HepG2 (cell line): ENCODE measurements around the gene PPP1R18. TPM values are rescaled to one million over a fixed set of nuclear protein-coding genes. Genes with fewer than 3 reads are reported as not detected.

Experiments
- ATAC-seq: fragments of 200-7000 bp; cut with Tn5 transposase; 3 replicates; pipeline ENCODE4 v1.9.1; 2020; ENCODE audit warnings: mild to moderate bottlenecking, moderate library complexity
- Bru-seq: library from RNA; stranded (reverse); fragments of 400-500 nt; gene quantifications from one replicate; lab custom pipeline; 2021; lab: Mats Ljungman, UMichigan
- BruChase-seq, 2 experiments: library from RNA; stranded (reverse); fragments of 400-500 nt; gene quantifications; one replicate each; lab custom pipeline; 2021; lab: Mats Ljungman, UMichigan
- BruUV-seq: library from RNA; stranded (reverse); fragments of 400-500 nt; replicated peaks from 2 replicates; lab custom pipeline; 2021; lab: Mats Ljungman, UMichigan
- CTCF ChIA-PET: fragments of 300-600 bp; formaldehyde crosslinking; extraction: SDS; loops from one replicate; lab custom pipeline; 2021; ENCODE audit warnings: low total read pairs, inconsistent platforms, low intra/inter-chr PET ratio; lab: Yijun Ruan, JAX
- POLR2A ChIA-PET: fragments of 350-600 bp; sonication (Branson Sonifier 250); formaldehyde crosslinking; loops from one replicate; lab custom pipeline; 2020; ENCODE audit warnings: antibody characterized with exemption, inconsistent platforms; lab: Yijun Ruan, JAX
- DNase-seq: peaks from one replicate; pipeline ENCODE4 v3.0.0-alpha.2; 2015; ENCODE audit warnings: low spot score
- FAIRE-seq: peaks from 3 replicates; lab custom pipeline; 2011; peaks lifted over from hg19 to GRCh38; lab: Jason Lieb, UNC
- H2AFZ ChIP-seq: one replicate; pipeline ENCODE4 v1.6.1; 2011; ENCODE audit warnings: low read length, inconsistent platforms
- H3K27ac ChIP-seq: fragments of 300-600 bp; 3 replicates; pipeline ENCODE4 v1.8.0; 2011; ENCODE audit warnings: mixed run types, mild to moderate bottlenecking, mixed read lengths, low read length, inconsistent platforms; ENCODE audit not compliant: insufficient read depth; ENCODE audit errors: extremely low read length
- H3K27me3 ChIP-seq, 2 experiments: fragments of 200-600 bp in 1 of 2; 2 replicates in 1 of 2; 3 replicates in 1 of 2; pipeline versions ENCODE4 v1.6.0 to v1.8.0; 2011; ENCODE audit warnings: low read length in 2 of 2, mild to moderate bottlenecking in 2 of 2, moderate library complexity in 2 of 2, inconsistent platforms in 1 of 2; ENCODE audit not compliant: insufficient read depth in 2 of 2, control insufficient read depth in 1 of 2
- H3K36me3 ChIP-seq, 2 experiments: fragments of 200-600 bp in 1 of 2; replicated peaks in 1 of 2; 2 replicates in 1 of 2; 3 replicates in 1 of 2; pipeline versions ENCODE4 v1.5.1 to v1.8.0; 2011; ENCODE audit warnings: low read length in 2 of 2, inconsistent platforms in 1 of 2; ENCODE audit not compliant: insufficient read depth in 2 of 2, control insufficient read depth in 1 of 2
- H3K4me1 ChIP-seq: 2 replicates; pipeline ENCODE4 v1.5.1; 2012; ENCODE audit warnings: low read length, inconsistent platforms; ENCODE audit not compliant: insufficient read depth
- H3K4me2 ChIP-seq: 2 replicates; pipeline ENCODE4 v1.6.0; 2011; ENCODE audit warnings: low read depth, low read length, inconsistent platforms
- H3K4me3 ChIP-seq, 3 experiments: fragments of 200-600 bp in 1 of 3; sonication (generic), shearing (Covaris generic) in 1 of 3; replicated peaks in 1 of 3; 2 replicates each; pipeline ENCODE4 v1.5.1; 2011 to 2016; ENCODE audit warnings: low read length in 3 of 3, inconsistent platforms in 2 of 3, low read depth in 2 of 3, mild to moderate bottlenecking in 2 of 3, control low read depth in 1 of 3, mixed read lengths in 1 of 3; ENCODE audit not compliant: insufficient read depth in 1 of 3
- H3K79me2 ChIP-seq: one replicate; pipeline ENCODE4 v1.6.1; 2011; ENCODE audit warnings: low read length, inconsistent platforms; ENCODE audit not compliant: insufficient read depth
- H3K9ac ChIP-seq: 2 replicates; pipeline ENCODE4 v1.6.0; 2011; ENCODE audit warnings: mild to moderate bottlenecking, low read depth, low read length, inconsistent platforms; ENCODE audit not compliant: insufficient read depth
- H3K9me3 ChIP-seq: 2 replicates; pipeline ENCODE4 v1.5.1; 2012; ENCODE audit warnings: mild to moderate bottlenecking, low read length
- H4K20me1 ChIP-seq: 2 replicates; pipeline ENCODE4 v1.6.0; 2011; ENCODE audit warnings: inconsistent platforms, mild to moderate bottlenecking, low read length, moderate library complexity; ENCODE audit not compliant: insufficient read depth
- BCL6 ChIP-seq: IDR thresholded peaks from 2 replicates; pipeline ENCODE4 v1.6.1; 2016; ENCODE audit warnings: missing genetic modification reagents, missing compliant biosample characterization
- ETV5 ChIP-seq: IDR thresholded peaks from 2 replicates; pipeline ENCODE4 v1.6.1; 2018; ENCODE audit warnings: missing biosample characterization, missing genetic modification reagents, inconsistent platforms, borderline replicate concordance
- GPN1 ChIP-seq: sonication (generic); formaldehyde crosslinking; IDR thresholded peaks from 2 replicates; pipeline ENCODE4 v1.5.1; 2020; ENCODE audit warnings: missing genetic modification reagents, borderline replicate concordance
- KLF12 ChIP-seq: sonication (generic); formaldehyde crosslinking; IDR thresholded peaks from 2 replicates; pipeline ENCODE4 v1.4.0; 2020; ENCODE audit warnings: missing genetic modification reagents, borderline replicate concordance
- MAFK ChIP-seq, 2 experiments: IDR thresholded peaks in 1 of 2; conservative IDR thresholded peaks in 1 of 2; 2 replicates each; pipeline ENCODE4 v1.6.1; 2011; ENCODE audit warnings: improper control_type of control experiment in 2 of 2, low read length in 2 of 2
- RFX5 ChIP-seq: IDR thresholded peaks from 2 replicates; pipeline ENCODE4 v1.6.1; 2011; ENCODE audit warnings: low read depth, low read length, improper control_type of control experiment
- SAP130 ChIP-seq: IDR thresholded peaks from 2 replicates; pipeline ENCODE4 v1.6.1; 2016; ENCODE audit warnings: low read depth
- SRSF4 ChIP-seq: fragments of 200-400 bp; formaldehyde crosslinking; IDR thresholded peaks from one replicate; pipeline ENCODE4 v1.6.1; 2018; ENCODE audit warnings: mild to moderate bottlenecking, low read depth, low read length, moderate library complexity; ENCODE audit not compliant: poor library complexity, severe bottlenecking
- U2AF1 ChIP-seq: fragments of 200-400 bp; formaldehyde crosslinking; optimal IDR thresholded peaks from 2 replicates; pipeline ENCODE3; 2017; ENCODE audit warnings: mild to moderate bottlenecking, low read depth, low read length
- YEATS4 ChIP-seq: sonication (generic); formaldehyde crosslinking; IDR thresholded peaks from 2 replicates; pipeline ENCODE4 v1.4.0; 2020; ENCODE audit warnings: missing genetic modification reagents, borderline replicate concordance
- ZNF382 ChIP-seq: sonication (generic); formaldehyde crosslinking; IDR thresholded peaks from 2 replicates; pipeline ENCODE4 v1.5.0; 2020; ENCODE audit warnings: missing genetic modification reagents, mild to moderate bottlenecking, borderline replicate concordance
- ZNF432 ChIP-seq: sonication (generic); formaldehyde crosslinking; IDR thresholded peaks from 2 replicates; pipeline ENCODE4 v1.5.0; 2020; ENCODE audit warnings: missing genetic modification reagents, mild to moderate bottlenecking, borderline replicate concordance
- ZNF468 ChIP-seq: sonication (generic); formaldehyde crosslinking; IDR thresholded peaks from 2 replicates; pipeline ENCODE4 v1.8.0; 2022; ENCODE audit warnings: mild to moderate bottlenecking, moderate library complexity, missing genetic modification reagents
- ZNF549 ChIP-seq: sonication (generic); formaldehyde crosslinking; IDR thresholded peaks from 2 replicates; pipeline ENCODE4 v1.5.0; 2020; ENCODE audit warnings: missing genetic modification reagents
- ZNF577 ChIP-seq: sonication (generic); formaldehyde crosslinking; IDR thresholded peaks from 2 replicates; pipeline ENCODE4 v1.4.0; 2020; ENCODE audit warnings: mild to moderate bottlenecking, low read depth, missing genetic modification reagents, borderline replicate concordance
- WGBS: methylation state at CpG from one replicate; pipeline ENCODE4 v1.1.6; 2017; ENCODE audit warnings: low lambda C conversion rate; 5-methylcytosine and 5-hydroxymethylcytosine counted together
- in situ Hi-C: cut with HindIII; loops from 2 replicates; pipeline ENCODE4 v1.10.0; 2017; ENCODE audit warnings: low pct_unique_long_range_greater_than_20kb; ENCODE audit not compliant: extremely low pct_ligation_motif_present
- intact Hi-C: fragments of 100-400 bp; cut with micrococcal nuclease; formaldehyde crosslinking; loops from one replicate; pipeline ENCODE4 v1.10.0; 2022; ENCODE audit not compliant: unreplicated experiment
- long read RNA-seq, 2 experiments: library from RNA in 1 of 2; library from polyadenylated mRNA in 1 of 2; stranded (forward) in 1 of 2; unstranded in 1 of 2; transcript quantifications; one replicate each; pipeline ENCODE4 v2.0.0, GENCODE V29; 2019 to 2022
- polyA minus RNA-seq, 3 experiments: library from RNA; depleted of rRNA, polyadenylated mRNA; stranded (reverse); fragments of >200 nt; gene quantifications; 2 replicates each; pipeline ENCODE4 v1.2.3, GENCODE V29; 2011; ENCODE audit warnings: low replicate concordance in 1 of 3
- polyA plus RNA-seq, 8 experiments: library from polyadenylated mRNA; depleted of rRNA in 3 of 8; stranded (reverse) in 7 of 8; unstranded in 1 of 8; fragments of >200 nt; fragmentation: Illumina TruSeq in 4 of 8; extraction: Trizol in 4 of 8; gene quantifications; 2 replicates each; pipeline versions ENCODE4 v1.2.1 to v1.2.3, GENCODE V29; 2011 to 2016; ENCODE audit warnings: low read depth in 4 of 8, missing spikeins in 1 of 8, mixed read lengths in 1 of 8; ENCODE audit not compliant: insufficient read depth in 1 of 8
- total RNA-seq, 5 experiments: library from RNA; depleted of rRNA; stranded (reverse); fragments of >200 nt; fragmentation: Illumina TruSeq; extraction: Trizol; gene quantifications; 2 replicates each; pipeline ENCODE4 v1.2.3, GENCODE V29; 2016; ENCODE audit warnings: low read depth in 1 of 5

Gene PPP1R18, protein sequence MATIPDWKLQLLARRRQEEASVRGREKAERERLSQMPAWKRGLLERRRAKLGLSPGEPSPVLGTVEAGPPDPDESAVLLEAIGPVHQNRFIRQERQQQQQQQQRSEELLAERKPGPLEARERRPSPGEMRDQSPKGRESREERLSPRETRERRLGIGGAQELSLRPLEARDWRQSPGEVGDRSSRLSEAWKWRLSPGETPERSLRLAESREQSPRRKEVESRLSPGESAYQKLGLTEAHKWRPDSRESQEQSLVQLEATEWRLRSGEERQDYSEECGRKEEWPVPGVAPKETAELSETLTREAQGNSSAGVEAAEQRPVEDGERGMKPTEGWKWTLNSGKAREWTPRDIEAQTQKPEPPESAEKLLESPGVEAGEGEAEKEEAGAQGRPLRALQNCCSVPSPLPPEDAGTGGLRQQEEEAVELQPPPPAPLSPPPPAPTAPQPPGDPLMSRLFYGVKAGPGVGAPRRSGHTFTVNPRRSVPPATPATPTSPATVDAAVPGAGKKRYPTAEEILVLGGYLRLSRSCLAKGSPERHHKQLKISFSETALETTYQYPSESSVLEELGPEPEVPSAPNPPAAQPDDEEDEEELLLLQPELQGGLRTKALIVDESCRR
- total RNA-seq (2016; rRNA removed; fragmentation: Illumina TruSeq; extraction: Trizol) = 3.1 and 4.9 TPM in 2 replicates
- 0.81 and 1.4 TPM in 2 replicates for total RNA-seq (2016; cell fraction: cytosol; rRNA removed; fragmentation: Illumina TruSeq; extraction: Trizol; ENCODE audit: low read depth)
- 3.5 and 4.0 TPM in 2 replicates for total RNA-seq (2016; cell fraction: insoluble cytoplasmic fraction; rRNA removed; fragmentation: Illumina TruSeq; extraction: Trizol)
- total RNA-seq (2016; cell fraction: membrane; rRNA removed; fragmentation: Illumina TruSeq; extraction: Trizol) = 3.3 and 3.5 TPM in 2 replicates
- 2.5 and 3.2 TPM in 2 replicates for total RNA-seq (2016; cell fraction: nucleus; rRNA removed; fragmentation: Illumina TruSeq; extraction: Trizol)
- 9.2 and 10.5 TPM in 2 replicates for polyA plus RNA-seq (2011; rRNA removed)
- polyA plus RNA-seq (2011; cell fraction: cytosol; rRNA removed) = 8.3 and 8.7 TPM in 2 replicates
- polyA plus RNA-seq (2011; cell fraction: nucleus; rRNA removed) = 10.6 and 11.8 TPM in 2 replicates
- 4.3 and 5.2 TPM in 2 replicates for polyA plus RNA-seq (2012)
- polyA plus RNA-seq (2016; cell fraction: cytosol; fragmentation: Illumina TruSeq; extraction: Trizol; ENCODE audit: low read depth) = 2.2 and 2.4 TPM in 2 replicates
- polyA plus RNA-seq (2016; cell fraction: insoluble cytoplasmic fraction; fragmentation: Illumina TruSeq; extraction: Trizol; ENCODE audit: low read depth) = 6.9 and 7.5 TPM in 2 replicates
- 5.6 and 5.8 TPM in 2 replicates for polyA plus RNA-seq (2016; cell fraction: membrane; fragmentation: Illumina TruSeq; extraction: Trizol; ENCODE audit: low read depth)
- 8.6 and 12.1 TPM in 2 replicates for polyA plus RNA-seq (2016; cell fraction: nucleus; fragmentation: Illumina TruSeq; extraction: Trizol; ENCODE audit: insufficient read depth, low read depth)
- 13.8 and 38.1 TPM in 2 replicates for polyA minus RNA-seq (2011; rRNA and poly(A)+ RNA removed; ENCODE audit: low replicate concordance)
- 4.6 and 5.1 TPM in 2 replicates for polyA minus RNA-seq (2011; cell fraction: cytosol; rRNA and poly(A)+ RNA removed)
- polyA minus RNA-seq (2011; cell fraction: nucleus; rRNA and poly(A)+ RNA removed) = 1.9 and 2.0 TPM in 2 replicates
- Bru-seq, nascent RNA = percentile 44 among the genes with signal in this experiment
- percentile 57 among the genes with signal in this experiment for BruChase-seq, experiment 1, labeled RNA remaining after a 6-hour chase
- percentile 52 among the genes with signal in this experiment for BruChase-seq, experiment 2, labeled RNA remaining after a 2-hour chase
- long read RNA-seq, experiment 1, partial matches to known transcripts = 0 of 1 reads
- long read RNA-seq, experiment 1, other reads (novel, unspliced or antisense) = 0 of 1 reads
- long read RNA-seq, experiment 2, transcript PPP1R18-206 (3 exons, 1,448 nt) = major isoform, 15 of 24 reads
- long read RNA-seq, experiment 2, partial matches to known transcripts = 3 of 24 reads
- long read RNA-seq, experiment 2, other reads (novel, unspliced or antisense) = 3 of 24 reads

DNA sequence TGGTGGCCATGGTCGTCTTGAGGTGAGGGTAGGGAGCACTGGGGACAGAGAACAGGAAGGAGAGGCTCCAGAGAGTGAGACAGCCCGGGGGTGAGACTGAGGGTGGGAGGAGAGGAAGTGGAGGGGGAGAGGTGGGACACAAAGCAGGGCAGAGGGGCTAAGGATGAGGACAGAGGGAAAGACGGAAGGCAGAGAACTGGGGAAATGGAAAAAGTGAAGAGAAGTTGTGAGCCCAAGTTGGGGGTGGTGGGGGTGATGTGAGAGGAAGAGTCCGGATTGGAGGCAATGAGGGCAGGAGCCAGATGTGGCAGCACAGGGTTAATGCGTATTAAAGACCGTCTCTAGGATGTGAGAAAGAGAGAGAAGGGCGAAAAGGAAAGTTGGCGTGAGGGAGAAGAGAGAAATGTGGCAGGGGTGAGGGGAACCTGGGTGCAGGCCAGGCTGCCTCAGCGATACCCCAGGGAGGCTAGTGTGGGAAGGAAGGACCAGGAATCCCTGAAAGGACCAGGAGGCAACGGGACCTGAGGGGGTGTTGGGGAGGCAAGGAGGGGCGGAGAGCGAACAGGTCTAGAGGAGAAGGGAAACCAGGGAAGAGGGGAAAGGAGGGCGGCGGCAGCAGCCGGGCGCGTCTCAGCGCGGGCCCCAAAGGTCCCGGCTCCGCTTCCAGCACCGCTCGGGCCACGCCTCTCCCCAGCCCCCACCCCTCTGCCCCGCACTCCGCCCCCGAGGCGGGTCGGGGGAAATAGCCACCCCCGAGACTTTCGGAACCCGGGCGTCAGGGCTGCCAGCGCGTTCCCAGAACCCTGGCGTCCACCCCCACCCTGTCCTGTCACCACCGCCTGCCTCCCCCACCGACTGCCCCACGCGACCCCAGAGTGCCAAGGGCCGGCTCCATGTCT, at the start of gene PPP1R18:
TSS of gene PPP1R18 (minus strand) at position 637 of the 899 bp plus-strand sequence. CDS start at position 10, 627 bp downstream.
- Histone ChIP-seq H3K4me3 (peak within 1 kb of the TSS; percentile 77 to 84 (median 81)), H3K36me3 (no peaks in the 10 kb centered on the region), H3K4me1 (peaks cover 75% of the 10 kb centered on the region), H3K27ac (peak within 1 kb of the TSS; percentile 43), H4K20me1 (no peaks in the 10 kb centered on the region), H3K9ac (peak within 1 kb of the TSS; percentile 65), H3K79me2 (no peaks in the 10 kb centered on the region), H3K27me3 (no peaks in the 10 kb centered on the region), H2AFZ (no peak within 1 kb of the TSS), H3K9me3 (no peaks in the 10 kb centered on the region), H3K4me2 (peak within 1 kb of the TSS; percentile 84)
- 27% methylated on average over 23 of the region's 41 CpGs for WGBS
- DNase-seq = no peak
- ChIA-PET POLR2A (interaction anchor here (1.2 kb wide), 1 partner anchor 9 kb away, joined by 3 read pairs; no protein-coding TSS in a partner anchor), CTCF (interaction anchor here (1.0 kb wide), 1 partner anchor 36 kb away, joined by 4 read pairs; no protein-coding TSS in a partner anchor)
- peak; percentile 45 for ATAC-seq
- no TSS peak for BruUV-seq
- intact Hi-C loops = no loop called here
- FAIRE-seq = no peak
- in situ Hi-C loops = loop anchor here (25.0 kb wide), 1 partner anchor 401 kb away; no protein-coding TSS in a partner anchor
- no peak for TF ChIP-seq SRSF4
- no peak for TF ChIP-seq U2AF1
- no peak for TF ChIP-seq ZNF577
- 0 out of 2 replicates have a peak, but pooled peaks have one; percentile 23 for TF ChIP-seq YEATS4 (CRISPR knock-in tag)
- no peak for TF ChIP-seq BCL6
- TF ChIP-seq ZNF468 (CRISPR knock-in tag) = no peak
- 0 out of 2 replicates have a peak, but pooled peaks have one; percentile 4 for TF ChIP-seq SAP130 (CRISPR knock-in tag)
- no peak for TF ChIP-seq ZNF432 (CRISPR knock-in tag)
- TF ChIP-seq ETV5 (CRISPR knock-in tag) = no peak
- TF ChIP-seq ZNF382 = no peak
- TF ChIP-seq RFX5 = no peak
- TF ChIP-seq ZNF549 (CRISPR knock-in tag) = no peak
- no peak for TF ChIP-seq GPN1 (CRISPR knock-in tag)
- no peak for TF ChIP-seq MAFK (conservative IDR thresholded peaks at IDR 0.05 in 1 of 2, IDR thresholded peaks at IDR 0.05 in 1 of 2; ENCODE audit: low read length in 2 of 2)
- TF ChIP-seq KLF12 (CRISPR knock-in tag) = 0 out of 2 replicates have a peak, but pooled peaks have one; percentile 58
